Skeletal muscle satellite cell (primary cell): ENCODE results near the gene CSTB.

Experiments
- H3K27me3 ChIP-seq: 2 replicates; pipeline ENCODE4 v1.7.0; 2013; ENCODE audit warnings: low read length; ENCODE audit not compliant: control insufficient read depth, insufficient read depth
- H3K36me3 ChIP-seq: 2 replicates; pipeline ENCODE4 v1.7.0; 2013; ENCODE audit warnings: mild to moderate bottlenecking, control low read depth, low read length; ENCODE audit not compliant: insufficient read depth
- H3K4me1 ChIP-seq: 2 replicates; pipeline ENCODE4 v1.7.0; 2013; ENCODE audit warnings: low read length; ENCODE audit not compliant: control insufficient read depth, insufficient read depth
- H3K4me2 ChIP-seq: 2 replicates; pipeline ENCODE4 v1.7.0; 2013; ENCODE audit warnings: mild to moderate bottlenecking, low read length
- H3K4me3 ChIP-seq: 2 replicates; pipeline ENCODE4 v1.7.0; 2013; ENCODE audit warnings: low read length
- H3K9ac ChIP-seq: 2 replicates; pipeline ENCODE4 v1.7.0; 2013; ENCODE audit warnings: mild to moderate bottlenecking, low read depth, low read length, moderate library complexity
- H3K9me3 ChIP-seq: replicated peaks from 2 replicates; pipeline ENCODE4 v1.7.0; 2013; ENCODE audit warnings: mild to moderate bottlenecking, control low read depth, low read length

CSTB gene

DNA sequence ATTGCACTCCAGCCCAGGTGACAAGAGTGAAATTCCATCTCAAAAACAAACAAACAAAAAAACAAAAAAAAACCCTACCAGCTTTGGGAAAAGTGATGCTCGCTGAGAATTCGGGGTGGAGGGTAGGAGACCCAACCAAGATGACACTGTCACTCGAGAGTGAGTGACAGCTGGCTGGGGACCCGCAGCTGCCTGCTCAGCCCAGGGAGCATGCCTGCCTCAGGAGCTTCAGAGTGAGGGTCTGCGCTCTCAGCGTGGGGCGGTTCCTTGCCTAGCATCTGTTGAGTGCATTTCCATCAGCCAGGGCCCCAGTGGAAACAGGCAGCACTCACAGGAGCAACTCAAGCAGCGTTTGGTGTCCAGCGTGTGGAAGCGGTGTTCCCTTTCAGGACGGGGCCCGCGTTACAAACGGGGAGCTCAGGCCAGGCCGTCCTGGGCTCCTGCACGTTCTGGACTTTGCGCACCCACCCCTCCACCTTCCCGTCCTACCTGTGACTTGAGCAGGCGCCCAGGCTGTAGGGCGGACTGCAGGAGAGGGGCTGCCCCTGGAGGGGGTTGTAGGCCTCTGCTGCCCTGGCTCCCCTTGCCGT, 5.9 kb downstream of the CSTB start:
- Histone ChIP-seq H3K4me2 (no peak overlapping the region), H3K27me3 (no peaks in the 10 kb centered on the region), H3K4me3 (no peak overlapping the region), H3K9ac (no peak overlapping the region), H3K36me3 (peaks cover 23% of the 10 kb centered on the region), H3K9me3 (no peaks in the 10 kb centered on the region), H3K4me1 (peaks cover 18% of the 10 kb centered on the region)

GRCh38 chr21:43769325-43769958, 6.7 kb downstream of the CSTB start:
- Histone ChIP-seq H3K9me3 (no peaks in the 10 kb centered on the region), H3K27me3 (no peaks in the 10 kb centered on the region), H3K4me2 (no peak overlapping the region), H3K4me1 (peaks cover 26% of the 10 kb centered on the region), H3K9ac (no peak overlapping the region), H3K4me3 (no peak overlapping the region), H3K36me3 (peaks cover 20% of the 10 kb centered on the region)

DNA sequence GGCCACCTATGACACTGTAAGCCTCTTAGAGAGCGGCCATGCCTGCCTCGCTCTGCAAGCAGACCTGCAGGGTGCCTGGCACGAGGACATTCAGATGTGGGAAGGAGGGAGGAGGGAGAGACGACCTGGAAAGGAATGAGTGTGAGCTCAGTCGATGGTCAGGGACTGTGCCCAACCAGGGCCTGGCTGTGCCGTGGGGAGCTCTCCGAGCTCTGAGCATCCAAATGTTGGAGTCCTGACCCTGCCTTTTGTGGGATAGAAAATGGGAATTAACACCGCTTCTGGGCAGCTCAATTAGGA, 7.3 kb downstream of the CSTB start:
- Histone ChIP-seq H3K4me2 (no peak overlapping the region), H3K9ac (no peak overlapping the region), H3K4me1 (peaks cover 29% of the 10 kb centered on the region), H3K27me3 (no peaks in the 10 kb centered on the region), H3K36me3 (peaks cover 17% of the 10 kb centered on the region), H3K9me3 (no peaks in the 10 kb centered on the region), H3K4me3 (no peak overlapping the region)

- no peaks in the 10 kb centered on the region for H3K27me3 ChIP-seq
- H3K4me2 ChIP-seq: no peak overlapping the region
- peaks cover 14% of the 10 kb centered on the region for H3K36me3 ChIP-seq
- H3K4me3 ChIP-seq: no peak overlapping the region
- H3K9ac ChIP-seq: peak overlapping the region; percentile 55
- peaks cover 29% of the 10 kb centered on the region for H3K4me1 ChIP-seq
- no peaks in the 10 kb centered on the region for H3K9me3 ChIP-seq
Observed at GRCh38 chr21:43767984-43768867, 7.9 kb downstream of the CSTB start.

GRCh38 chr21:43767498-43767983, 8.6 kb downstream of the CSTB start:
- Histone ChIP-seq H3K27me3 (no peaks in the 10 kb centered on the region), H3K36me3 (peaks cover 13% of the 10 kb centered on the region), H3K9me3 (no peaks in the 10 kb centered on the region), H3K4me3 (no peak overlapping the region), H3K4me1 (peaks cover 29% of the 10 kb centered on the region), H3K4me2 (no peak overlapping the region), H3K9ac (peak overlapping the region; percentile 55)

- H3K9ac ChIP-seq: no peak overlapping the region
- H3K4me1 ChIP-seq: peaks cover 29% of the 10 kb centered on the region
- H3K36me3 ChIP-seq: peaks cover 18% of the 10 kb centered on the region
- no peak overlapping the region for H3K4me2 ChIP-seq
- no peaks in the 10 kb centered on the region for H3K27me3 ChIP-seq
- H3K9me3 ChIP-seq: no peaks in the 10 kb centered on the region
- H3K4me3 ChIP-seq: no peak overlapping the region
Observed at GRCh38 chr21:43766734-43767497, 9.2 kb downstream of the CSTB start.

GRCh38 chr21:43764576-43765495, 11.3 kb downstream of the CSTB start:
- Histone ChIP-seq H3K9me3 (no peaks in the 10 kb centered on the region), H3K4me2 (no peak overlapping the region), H3K4me3 (no peak overlapping the region), H3K27me3 (no peaks in the 10 kb centered on the region), H3K4me1 (peaks cover 29% of the 10 kb centered on the region), H3K9ac (no peak overlapping the region), H3K36me3 (peaks cover 30% of the 10 kb centered on the region)

DNA sequence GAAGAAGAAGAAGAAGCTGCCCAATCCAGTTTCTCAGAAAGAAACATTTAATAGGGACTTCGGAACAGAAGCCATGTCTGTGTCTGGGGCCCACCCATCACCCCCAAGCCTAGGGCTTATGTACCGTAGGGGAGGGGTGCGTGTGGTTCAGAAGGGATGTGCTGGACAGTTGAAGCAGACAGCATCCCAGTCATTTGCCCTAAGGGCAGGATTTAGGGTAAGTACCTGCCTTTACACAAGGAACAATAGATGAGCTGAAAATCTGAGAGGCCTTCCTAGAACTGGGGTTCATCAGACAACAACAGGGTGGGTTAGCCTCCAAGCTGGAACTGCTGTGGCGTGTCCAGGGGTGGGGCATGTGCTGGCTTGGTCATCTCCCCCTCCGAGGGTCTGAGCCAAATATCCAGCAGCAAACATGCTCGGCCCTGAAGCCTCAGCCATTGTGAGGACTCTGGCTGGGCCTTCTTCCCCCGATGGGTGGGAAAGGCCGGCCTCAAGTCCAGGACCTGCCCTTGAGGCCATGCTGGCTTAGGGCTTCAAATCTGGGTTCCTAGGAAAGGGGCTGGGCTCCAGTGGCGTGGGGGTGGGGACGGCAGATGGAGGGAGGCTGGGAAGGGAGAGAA, 12.1 kb downstream of the CSTB start:
- Histone ChIP-seq H3K36me3 (peaks cover 37% of the 10 kb centered on the region), H3K4me2 (no peak overlapping the region), H3K9ac (no peak overlapping the region), H3K4me1 (peaks cover 29% of the 10 kb centered on the region), H3K4me3 (no peak overlapping the region), H3K27me3 (no peaks in the 10 kb centered on the region), H3K9me3 (no peaks in the 10 kb centered on the region)

DNA sequence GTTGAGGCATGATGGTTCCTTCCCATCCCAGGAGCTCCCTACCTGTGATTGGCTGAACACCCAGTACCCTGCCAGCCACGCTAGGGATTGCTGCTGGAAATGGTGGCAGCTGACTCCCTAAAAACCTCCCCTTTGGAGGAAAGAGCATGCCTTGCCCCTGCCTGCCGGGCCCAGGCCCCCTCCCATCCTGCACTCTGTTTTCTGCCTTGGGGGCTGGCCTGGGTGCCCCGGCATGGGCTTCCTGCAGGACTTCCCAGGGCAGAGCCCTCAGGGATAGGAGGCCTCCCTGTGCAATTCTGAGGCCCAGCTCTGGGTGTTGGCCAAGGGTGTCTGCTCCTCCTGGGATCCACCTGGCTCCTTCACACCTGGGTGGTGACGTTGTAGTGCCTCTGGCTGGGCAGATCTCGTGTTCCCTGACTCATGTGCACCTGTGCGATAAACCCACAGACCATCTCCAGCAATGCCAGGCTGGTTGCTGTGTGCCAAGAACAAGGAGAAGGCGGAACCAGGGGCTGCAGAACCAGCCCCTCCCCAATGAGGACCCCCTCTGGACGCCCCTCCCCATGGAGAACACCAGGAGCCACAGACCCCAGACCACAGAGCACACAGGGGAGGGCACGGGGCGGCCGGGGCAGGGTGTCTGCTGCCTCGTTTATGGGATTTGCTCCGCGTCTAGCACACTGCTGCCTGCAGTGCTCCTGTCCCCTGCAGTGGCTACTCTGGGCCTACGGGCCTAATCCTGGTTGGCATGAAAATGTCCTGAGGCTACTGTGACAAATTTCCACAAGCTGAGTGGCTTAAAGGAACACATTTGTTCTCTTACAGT, 13.6 kb downstream of the CSTB start:
- no peaks in the 10 kb centered on the region for H3K9me3 ChIP-seq
- no peak overlapping the region for H3K9ac ChIP-seq
- H3K36me3 ChIP-seq: peaks cover 41% of the 10 kb centered on the region
- no peak overlapping the region for H3K4me2 ChIP-seq
- H3K27me3 ChIP-seq: no peaks in the 10 kb centered on the region
- H3K4me3 ChIP-seq: no peak overlapping the region
- peaks cover 30% of the 10 kb centered on the region for H3K4me1 ChIP-seq

GRCh38 chr21:43761886-43762285, 14.2 kb downstream of the CSTB start:
- no peak overlapping the region for H3K4me3 ChIP-seq
- no peaks in the 10 kb centered on the region for H3K9me3 ChIP-seq
- no peak overlapping the region for H3K9ac ChIP-seq
- H3K36me3 ChIP-seq: peaks cover 44% of the 10 kb centered on the region
- peaks cover 32% of the 10 kb centered on the region for H3K4me1 ChIP-seq
- H3K4me2 ChIP-seq: no peak overlapping the region
- no peaks in the 10 kb centered on the region for H3K27me3 ChIP-seq
